Right lung (tissue), 5 donors: ENCODE data around the gene F10. TPM values are rescaled to one million over a fixed set of nuclear protein-coding genes. Genes with fewer than 3 reads are reported as not detected.
"Not testable (repeated sequence)": the region's sequence is repeated elsewhere in the genome, so short reads cannot be mapped to it uniquely, and the experiment has no call there.

Source experiments
- DNase-seq, 2 donors: peaks; one replicate each; pipeline ENCODE4 v3.0.0-alpha.2; 2013
- polyA plus RNA-seq, 5 donors: library from polyadenylated mRNA; unstranded; fragments of 120-200 nt; gene quantifications; one replicate each; pipeline versions ENCODE4 v1.2.1 to v1.2.3, GENCODE V29; 2013; ENCODE audit warnings: inconsistent platforms in 1 of 5, low replicate concordance in 1 of 5; ENCODE audit not compliant: insufficient read length in 5 of 5, insufficient read depth in 1 of 5

Gene F10
- polyA plus RNA-seq, 5 donors: 13.9 to 20.4 (median 14.5) TPM

DNA sequence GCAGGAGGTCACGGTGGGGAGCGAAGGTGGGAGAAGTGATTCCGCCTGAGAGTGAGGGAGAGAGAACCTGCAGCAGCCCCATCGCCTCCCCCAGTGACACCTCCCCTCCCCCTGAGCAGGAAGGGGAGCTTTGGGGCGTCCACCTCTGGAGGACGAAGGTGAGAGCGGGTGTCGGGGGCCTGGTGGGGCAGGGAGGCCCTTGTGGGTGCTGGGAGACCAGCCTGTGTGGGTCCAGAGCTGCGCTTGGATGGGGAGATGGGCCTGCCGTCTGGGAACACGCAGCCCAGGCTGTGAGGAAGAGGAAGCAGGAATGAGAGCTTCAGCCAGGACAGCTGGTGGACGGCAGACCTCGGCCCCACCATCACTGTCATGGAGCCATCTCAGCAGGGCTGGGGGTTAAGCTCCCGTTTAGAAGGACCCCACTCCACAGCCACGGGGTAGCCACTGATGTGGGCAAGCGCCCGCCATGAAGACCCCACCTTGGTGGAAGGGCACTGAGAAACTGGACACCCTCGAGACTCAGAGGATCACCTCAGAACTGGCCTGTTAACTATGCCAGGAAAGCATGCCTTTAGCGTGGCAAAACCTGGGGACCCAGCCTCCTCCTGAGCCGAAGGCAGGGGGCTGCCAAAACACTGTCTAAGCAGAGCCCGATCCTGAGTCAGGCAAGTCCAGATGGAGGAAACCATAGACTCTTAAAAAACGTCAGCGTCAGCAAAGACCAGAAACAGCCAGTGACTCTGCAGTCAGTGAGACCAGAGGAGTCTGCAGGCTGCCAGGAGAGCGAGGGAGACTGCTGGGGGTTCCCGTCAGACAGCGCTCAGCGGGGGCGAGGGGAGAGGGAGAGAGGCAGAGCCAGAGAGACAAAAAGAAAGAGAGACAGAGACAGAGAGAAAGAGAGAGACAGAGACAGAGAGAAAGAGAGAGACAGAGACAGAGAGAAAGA lies 29.4 kb downstream of the F10 start:
- peak in 1 of 2 donors; percentile 32 for DNase-seq

DNA sequence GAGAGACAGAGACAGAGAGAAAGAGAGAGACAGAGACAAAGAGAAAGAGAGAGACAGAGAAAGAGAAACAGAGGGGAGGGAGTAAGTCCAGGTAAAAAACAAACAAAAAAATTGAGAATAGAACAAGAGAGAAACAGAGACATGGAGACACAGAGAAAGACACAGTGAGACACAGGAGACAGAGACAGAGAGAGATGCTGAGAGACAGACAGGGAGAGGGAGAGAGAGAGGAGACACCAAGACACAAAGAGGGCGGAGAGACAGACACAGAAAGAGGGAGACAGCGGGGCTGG lies 30.0 kb downstream of the F10 start:
- DNase-seq: no peak

DNA sequence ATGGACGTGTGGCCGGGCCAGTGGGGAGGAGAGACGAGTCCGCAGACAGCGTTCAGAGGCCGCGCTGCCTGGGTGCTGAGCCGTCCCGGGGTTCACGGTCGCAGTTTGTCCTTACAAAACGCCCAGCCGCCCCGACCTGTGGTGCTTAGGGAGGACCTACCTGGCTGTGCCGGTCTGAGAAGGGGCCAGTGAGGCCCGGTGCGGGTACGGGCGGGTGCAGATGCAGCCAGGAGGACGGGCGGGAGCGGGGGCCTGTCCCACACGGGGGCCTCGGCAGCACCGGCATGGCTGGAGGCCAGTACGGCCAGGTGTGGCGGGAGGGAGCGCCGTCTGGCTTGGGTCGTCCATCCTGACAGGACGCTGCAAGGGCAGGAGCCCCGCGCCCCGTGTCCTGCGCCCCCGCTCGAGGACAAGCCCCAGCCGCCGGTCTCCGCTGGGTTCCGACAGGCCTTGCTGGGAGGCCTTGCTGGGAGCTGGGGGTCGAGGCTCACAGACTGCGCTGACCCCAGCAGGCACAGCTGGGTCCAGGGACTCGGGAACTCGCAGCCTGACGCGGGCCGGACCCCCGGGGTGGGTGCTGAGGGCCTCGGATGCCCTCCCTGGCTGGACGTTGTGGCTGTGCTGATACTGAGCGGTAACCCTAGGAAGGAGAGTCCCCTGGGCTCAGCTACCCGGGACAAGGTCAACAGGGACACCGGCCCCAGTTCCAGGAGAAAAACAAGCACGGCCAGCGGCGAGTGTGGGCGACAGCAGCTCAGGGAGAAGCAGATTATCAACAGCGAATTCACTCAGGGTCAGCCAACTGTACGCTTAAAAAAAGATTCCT lies 30.6 kb downstream of the F10 start:
- DNase-seq: peak in 1 of 2 donors; percentile 29

DNA sequence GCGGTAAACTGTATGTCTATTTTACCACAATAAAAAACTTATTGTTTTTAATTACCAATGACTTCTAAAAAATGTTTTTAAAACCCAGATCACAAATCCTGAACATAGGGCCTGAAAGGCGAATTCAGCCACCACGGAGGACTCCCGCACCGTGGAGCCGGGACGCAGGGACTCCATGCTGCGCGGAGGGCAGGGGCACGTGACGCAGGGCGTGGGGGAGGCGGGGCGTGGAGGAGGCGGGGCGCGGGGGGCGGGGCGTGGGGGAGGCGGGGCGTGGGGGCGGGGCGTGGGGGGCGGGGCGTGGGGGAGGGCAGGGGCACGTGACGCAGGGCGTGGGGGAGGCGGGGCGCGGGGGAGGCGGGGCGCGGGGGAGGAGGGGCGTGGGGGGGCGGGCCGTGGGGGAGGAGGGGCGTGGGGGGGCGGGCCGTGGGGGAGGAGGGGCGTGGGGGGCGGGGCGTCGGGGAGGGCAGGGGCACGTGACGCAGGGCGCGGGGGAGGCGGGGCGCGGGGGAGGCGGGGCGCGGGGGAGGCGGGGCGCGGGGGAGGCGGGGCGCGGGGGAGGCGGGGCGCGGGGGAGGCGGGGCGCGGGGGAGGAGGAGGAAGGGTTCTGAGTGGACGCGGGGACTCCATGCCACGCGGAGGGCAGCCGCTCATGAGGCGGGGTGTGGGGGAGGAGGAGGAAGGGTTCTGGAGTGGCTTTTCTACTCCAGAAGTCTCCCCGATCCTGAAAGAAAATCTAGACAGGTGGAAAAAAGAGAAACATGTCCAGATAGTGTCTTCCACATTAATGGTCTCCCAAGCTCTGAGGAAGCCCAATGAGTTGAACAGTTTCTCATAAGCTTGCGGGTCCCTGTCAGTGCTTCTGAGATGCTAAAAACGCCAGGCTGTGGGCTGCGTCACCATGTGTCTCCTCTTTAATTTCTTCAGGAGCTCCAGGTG lies 31.5 kb downstream of the F10 start:
- DNase-seq: peak; percentile 55 to 64

DNA sequence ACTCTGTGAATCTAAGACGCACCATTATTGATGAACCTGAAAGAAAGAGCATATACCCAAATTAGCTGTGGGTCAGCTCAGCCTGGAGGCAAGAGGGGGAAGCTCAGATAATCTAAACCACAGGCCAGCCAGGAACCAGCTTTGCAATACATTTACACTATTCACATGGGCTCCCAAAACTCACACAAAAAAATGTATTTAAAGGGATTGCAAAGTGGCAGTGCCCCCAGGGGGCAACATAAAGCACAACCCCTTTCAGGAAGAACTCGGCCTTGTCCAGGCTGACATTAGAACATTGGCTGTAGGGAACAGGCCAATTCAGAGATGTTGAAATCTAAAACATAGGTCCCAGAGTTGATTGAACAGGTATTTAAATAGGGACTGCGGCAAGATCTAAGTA lies 32.6 kb downstream of the F10 start:
- no peak for DNase-seq

DNA sequence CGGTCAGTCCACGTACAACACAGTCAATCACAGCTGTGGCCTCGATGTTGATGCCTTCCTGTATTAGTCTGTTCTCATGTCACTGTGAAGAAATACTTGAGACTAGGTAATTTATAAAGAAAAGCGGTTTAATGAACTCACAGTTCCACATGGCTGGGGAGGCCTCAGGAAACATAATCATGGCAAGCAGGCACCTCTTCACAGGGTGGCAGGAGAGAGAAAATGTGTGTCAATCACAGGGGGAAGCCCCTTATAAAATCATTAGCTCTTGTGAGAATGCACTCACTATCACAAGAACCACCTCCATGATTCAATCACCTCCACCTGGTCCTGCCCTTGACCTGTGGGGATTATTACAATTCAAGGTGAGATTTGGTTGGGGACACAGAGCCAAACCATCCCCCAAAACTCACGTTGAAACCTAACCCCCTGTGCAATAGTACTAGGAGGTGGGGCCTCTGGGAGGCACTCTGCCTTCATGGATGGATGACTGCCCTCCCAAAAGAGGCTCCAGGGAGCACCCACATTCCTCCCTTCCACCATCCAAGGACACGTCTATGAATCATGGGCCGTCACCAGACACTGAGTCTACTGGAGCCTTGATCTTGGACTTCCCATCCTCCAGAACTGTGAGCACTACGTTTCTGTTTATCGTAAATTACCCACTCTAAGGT lies 33.5 kb downstream of the F10 start:
- DNase-seq: no peak

DNA sequence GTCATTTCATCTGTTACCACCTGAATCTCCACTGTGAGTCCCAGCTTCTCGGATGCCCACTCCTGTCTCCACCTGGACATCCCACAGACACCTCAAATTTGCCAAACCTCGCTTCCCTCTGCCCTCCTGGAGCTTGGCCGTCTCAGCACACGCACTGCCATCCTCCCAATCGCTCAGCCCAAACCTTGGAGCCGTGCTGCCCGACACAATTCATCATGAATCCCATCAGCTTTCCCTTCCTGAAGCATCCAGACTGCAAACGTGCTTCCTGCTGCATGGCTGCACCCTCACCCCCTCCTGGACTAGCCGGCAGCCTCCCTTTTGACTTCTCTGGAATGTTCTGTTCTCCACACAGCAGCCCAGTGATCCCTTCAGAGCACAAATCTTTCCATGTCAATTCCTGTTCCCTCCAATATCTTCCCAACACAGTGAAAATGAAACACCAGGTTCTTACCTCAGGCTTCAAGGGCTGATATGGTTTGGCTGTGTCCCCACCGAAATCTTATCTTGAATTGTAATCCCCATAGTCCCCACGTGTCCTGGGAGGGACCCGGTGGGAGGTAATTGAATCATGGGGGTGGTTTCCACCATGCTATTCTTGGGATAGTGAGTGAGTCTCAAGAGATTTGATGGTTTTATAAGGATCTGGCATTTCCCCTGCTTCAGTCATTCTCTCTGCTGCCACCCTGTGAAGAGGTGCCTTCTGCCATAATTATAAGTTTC lies 34.8 kb downstream of the F10 start:
- no peak for DNase-seq

DNA sequence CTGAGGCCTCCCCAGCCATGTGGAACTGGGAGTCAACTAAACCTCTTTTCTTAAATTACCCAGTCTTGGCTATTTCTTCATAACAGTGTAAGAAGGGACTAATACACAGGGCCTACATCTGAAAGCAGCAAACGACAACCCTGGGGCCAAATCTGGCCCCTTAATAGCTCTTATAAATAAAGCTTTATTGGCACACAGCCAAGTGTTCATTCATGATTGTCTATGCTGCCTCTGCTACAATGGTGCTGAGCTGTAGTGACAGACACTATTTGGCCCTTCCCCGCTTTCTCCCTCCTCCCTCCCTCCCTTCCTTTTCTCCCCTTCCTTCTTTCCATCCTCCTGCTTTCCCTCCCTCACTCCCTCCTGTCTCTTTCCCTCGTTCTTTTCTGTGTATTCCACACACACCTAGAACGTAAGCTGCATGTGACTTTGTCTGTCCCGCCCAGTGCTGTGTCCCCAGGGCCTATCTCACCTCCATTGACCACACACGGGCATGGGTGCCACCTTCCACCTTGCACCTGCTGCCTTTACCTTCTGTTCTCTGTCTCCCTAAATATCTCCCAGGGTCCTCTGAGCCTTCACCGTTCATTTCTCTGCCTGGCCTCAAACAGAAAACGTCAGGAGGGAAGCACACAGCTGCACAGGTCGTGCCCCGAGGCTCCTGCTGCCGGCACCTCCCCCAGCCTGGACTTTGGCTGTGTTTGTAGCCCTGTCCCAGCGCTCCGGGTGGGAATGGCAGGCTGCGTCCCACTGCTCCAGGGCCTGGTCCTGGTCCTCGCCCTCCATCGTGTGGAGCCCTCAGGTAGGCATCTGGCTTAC lies 35.5 kb downstream of the F10 start, which contains the start of gene PROZ:
PROZ (plus strand) TSS at position 720 of the 819 bp plus-strand sequence; CDS start at position 733, 13 bp downstream.
- DNase-seq: no peak

DNA sequence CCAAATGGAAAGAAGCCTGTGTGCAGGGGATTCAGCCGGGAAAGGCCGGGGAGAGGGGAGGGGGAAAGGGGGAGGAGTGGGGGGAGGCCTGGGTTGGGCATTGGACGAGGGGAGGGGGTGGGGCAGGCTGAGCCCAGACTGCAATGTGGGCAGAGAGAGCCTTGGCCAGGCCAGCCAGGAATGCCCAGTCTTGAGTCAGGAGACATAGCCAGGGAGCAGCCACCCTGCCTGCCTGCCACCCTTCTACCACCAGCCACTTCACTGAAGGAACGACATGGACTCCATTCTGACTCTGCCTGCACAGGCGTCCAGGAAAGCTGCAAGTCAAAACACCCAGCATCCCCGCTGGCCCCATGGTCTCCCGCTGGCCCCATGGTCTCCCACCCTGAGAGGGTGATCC lies 36.3 kb downstream of the F10 start:
- no peak for DNase-seq

DNA sequence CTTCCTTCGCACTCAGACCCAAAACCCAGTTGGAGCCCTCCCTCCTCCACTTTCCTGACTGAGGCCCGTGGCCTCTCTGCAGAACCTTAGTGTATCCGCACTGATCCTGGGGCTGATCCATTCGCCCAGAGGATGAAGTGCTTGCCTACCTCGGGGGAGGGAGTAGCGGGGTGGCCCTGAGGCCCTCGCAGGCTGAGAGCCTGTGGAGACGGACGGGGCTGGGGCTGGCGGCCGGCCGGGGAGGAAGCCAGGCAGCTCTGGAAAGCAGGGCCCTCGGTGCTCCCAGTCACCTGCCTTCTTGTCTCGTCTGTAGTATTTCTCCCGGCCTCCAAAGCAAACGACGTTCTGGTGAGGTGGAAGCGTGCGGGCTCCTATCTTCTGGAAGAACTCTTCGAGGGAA lies 37.1 kb downstream of the F10 start:
- no peak for DNase-seq

DNA sequence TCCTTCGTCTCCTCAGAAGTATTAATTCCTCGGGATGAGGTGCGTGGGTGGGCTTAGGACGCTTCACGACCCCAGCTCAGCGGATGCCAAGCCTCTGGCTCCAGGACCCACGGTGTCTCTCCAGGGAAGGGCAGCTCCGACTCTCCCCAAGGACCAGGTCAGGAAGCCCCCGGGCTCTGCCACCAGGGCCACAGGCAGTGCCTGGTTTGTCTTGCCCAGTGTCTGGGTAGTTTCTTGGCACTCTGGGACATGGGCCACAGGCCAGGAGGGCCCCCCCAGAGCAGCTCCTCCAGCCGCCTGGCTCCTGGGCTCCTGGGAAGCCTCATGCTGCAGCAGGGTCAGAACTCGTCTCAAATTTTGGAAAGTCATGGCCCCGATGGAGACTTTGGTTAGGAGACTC lies 38.4 kb downstream of the F10 start:
- no peak for DNase-seq

DNA sequence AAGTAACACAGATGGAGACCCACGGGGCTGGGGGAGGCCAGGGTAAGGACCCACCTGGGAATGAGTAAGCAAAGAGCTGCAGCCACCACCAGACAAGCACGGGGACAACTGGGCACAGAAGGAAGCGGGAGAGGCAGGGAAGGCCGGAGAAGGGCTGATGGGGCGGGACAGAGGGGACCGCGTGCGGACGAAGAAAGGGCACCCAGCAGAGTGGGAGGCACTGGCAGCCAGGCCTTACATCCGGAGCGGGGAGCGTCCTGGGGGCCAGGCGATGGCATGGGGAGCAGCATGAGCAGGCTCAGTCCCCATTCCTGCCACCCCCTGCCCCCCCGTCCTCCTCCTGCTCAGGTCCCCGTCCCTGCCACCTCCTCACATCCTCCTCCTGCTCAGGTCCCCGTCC lies 38.8 kb downstream of the F10 start:
- DNase-seq: no peak

DNA sequence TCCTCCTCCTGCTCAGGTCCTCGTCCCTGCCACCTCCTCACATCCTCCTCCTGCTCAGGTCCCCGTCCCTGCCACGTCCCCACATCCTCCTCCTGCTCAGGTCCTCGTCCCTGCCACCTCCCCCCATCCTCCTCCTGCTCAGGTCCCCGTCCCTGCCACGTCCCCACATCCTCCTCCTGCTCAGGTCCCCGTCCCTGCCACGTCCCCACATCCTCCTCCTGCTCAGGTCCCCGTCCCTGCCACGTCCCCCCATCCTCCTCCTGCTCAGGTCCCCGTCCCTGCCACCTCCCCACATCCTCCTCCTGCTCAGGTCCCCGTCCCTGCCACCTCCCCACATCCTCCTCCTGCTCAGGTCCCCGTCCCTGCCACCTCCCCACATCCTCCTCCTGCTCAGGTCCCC lies 39.4 kb downstream of the F10 start:
- not testable (repeated sequence) for DNase-seq

DNA sequence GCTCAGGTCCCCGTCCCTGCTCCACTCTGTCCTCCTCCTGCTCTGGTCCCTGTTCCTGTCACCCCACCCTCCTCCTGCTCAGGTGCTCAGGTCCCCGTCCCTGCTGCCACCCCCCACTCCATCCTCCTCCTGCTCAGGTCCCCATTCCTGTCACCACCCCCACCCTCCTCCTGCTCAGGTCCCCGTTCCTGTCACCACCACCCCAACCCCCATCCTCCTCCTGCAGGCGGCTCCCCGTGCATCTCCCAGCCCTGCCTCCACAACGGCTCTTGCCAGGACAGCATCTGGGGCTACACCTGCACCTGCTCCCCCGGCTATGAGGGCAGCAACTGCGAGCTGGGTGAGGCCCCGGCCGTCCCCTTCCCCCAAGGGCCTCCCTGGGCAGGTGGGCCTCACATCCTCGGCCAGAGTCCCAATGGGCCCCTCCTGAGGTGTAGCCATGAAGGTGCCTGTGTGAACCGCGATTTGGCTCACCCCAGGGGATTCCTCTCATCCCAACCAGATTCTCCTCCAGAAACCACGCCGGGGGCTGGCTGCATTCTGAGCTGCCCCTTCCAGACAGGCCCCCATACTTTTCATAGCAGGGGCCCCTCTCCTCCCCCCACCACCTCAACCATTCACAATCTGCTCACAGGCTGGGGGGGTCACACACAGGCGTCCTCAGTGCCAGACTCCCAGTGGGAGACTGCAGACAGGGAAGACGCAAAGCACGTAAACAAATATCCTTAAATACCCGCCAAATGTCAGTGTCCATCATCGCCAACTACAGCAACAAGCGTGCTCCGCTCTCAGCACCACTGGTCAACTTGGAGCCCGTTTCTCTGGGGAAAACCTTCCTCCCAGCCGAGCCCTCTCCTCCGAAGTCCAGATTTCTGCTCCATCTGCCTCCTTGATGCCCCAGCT lies 40.4 kb downstream of the F10 start:
- no peak for DNase-seq

DNA sequence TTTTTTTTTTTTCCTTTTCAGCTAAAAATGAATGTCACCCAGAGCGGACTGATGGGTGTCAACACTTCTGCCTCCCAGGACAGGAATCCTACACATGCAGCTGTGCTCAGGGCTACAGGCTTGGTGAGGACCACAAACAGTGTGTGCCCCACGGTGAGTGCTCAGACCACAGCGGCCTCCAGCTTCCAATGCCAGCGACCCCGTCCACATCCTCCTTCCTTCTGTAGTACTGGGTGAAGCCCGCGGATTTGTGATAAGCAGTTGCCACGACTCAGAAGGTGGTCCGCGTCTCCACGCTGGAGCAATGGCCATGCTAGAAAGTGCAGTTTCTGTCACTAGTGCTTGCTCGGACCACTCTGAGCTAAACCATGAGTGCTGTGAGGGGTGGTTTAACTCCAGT lies 41.9 kb downstream of the F10 start:
- no peak for DNase-seq

DNA sequence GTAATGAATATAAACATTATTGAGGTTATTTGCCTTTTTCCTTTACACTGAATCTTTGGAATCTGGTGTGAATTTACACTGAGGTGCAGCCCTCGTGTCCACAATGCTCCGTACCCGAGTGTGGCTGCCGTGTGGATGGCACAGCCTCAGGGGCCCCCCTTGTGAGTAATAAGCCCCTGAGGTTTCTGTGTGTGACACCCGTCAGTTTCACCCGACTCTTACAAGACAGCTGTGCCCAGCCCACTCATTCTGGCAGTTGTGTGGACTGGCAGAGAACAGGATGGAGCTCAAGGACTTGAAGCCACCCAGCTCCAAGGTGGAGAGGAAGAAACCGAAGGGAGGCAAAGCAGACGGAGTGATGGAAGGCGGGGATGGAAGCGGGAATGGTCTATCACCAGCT lies 43.7 kb downstream of the F10 start:
- DNase-seq: no peak

DNA sequence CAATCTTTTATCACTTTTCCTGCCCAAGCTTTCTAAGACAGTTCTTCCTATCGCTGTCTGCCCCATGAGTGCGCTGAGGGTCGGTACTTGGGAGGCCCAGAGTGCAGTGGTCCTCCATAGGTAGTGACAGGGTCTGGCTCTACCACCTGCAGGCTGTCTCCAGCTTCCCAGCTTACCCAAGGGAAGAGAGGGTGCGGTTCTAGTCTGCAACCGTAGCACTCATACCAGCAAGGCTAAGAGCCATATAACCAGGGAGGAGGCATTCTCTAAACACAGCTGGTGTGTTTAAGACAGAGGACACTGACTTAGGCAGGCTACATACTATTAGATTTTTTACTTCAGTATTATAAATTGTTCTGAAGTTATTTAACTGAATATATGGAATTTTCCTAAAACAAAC lies 44.1 kb downstream of the F10 start:
- no peak for DNase-seq

DNA sequence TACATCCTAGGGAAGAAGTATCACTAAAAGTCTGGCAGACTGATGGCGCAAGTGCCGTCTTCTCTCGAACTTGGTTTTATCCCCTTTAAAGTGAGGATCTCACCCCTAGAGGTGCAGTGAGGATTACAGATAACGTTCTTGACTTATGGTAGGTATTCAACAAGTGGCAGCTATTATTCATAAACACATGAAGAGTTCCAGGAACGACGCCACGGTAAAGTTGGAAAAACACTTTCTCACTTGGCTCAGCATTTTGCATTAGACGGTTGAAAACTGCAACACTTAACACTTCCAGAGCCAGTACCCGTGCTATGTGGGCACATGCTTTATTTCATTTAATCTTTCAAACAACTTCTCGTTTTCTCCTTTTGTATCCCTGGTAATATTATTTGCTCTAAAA lies 44.6 kb downstream of the F10 start:
- no peak for DNase-seq

DNA sequence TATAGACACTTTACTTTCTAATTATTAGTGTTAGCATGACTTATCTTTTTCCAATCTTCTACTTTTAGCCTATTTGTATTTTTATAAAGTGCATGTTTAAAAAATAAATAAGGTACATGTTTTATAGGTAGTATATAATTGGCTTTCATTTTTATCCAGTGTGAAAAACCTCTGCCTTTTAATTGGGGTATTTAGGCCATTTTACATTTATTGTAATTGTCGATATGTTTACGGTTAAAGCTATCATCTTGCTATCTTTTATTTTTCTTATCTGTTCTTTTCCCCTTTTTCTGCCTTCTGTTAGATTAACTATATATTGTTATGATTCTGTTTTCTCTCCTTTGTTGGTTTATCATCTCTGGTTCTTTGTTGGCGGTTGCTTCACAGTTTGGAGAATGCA lies 45.0 kb downstream of the F10 start:
- no peak for DNase-seq
